GM19035 (cell line): ENCODE data around the gene SOX12.
"Not testable (repeated sequence)": the region's sequence is repeated elsewhere in the genome, so short reads cannot be mapped to it uniquely, and the experiment has no call there.

Experiments
- ATAC-seq: cut with Tn5 transposase; IDR thresholded peaks from one replicate; pipeline ENCODE4 v1.9.1; 2021; ENCODE audit not compliant: unreplicated experiment

SOX12 gene

DNA sequence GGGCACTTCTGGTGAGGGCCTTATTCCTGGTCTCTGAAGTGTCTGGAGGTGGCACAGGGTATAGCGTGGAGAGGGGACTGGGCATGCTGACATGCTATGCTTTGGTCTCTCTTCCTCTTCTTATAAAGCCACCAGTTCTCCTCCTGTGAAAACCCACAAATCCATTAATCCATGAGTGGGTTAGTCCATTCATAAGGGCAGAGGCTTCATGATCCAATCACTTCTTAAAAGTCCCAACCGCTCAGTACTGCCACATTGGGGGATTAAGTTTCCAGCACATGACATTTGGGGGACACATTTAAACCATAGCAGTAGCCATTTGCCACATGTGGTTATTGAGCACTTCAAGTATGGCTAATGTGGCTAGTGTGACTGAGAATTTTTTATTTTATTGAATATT is 51.4 kb downstream of the SOX12 start:
- ATAC-seq: no peak

DNA sequence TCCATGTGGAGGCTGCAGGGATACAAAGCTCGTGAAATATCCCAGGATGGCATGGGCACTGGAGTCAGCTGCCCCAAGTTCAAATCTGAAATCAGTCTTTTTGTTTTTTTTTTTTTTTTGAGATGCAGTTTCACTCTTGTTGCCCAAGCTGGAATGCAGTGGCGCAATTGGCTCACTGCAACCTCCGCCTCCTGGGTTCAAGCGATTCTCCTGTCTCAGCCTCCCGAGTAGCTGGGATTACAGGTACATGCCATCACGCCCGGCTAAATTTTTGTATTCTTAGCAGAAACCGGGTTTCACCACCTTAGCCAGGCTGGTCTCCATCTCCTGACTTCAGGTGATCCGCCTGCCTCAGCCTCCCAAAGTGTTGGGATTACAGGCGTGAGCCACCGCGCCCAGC is 52.2 kb downstream of the SOX12 start:
- ATAC-seq: not testable (repeated sequence)

DNA sequence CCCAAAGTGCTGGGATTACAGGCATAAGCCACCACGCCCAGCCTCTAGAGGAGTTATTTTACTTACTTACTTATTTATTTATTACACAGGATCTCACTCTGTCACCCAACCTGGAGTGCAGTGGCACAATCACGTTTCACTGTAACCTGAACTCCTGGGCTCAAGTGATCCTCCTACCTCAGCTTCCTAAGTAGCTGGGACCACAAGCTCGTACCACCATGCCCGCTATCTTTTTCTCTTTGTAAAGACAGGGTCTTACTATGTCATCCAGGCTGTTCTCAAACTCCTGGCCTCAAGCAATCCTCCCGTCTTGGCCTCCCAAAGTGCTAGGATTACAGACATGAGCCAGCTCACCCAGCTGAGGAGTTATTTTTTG is 53.6 kb downstream of the SOX12 start:
- no peak for ATAC-seq
